Mesenchymal stem cell (in vitro differentiated cells and primary cell): ENCODE data around the gene CDK1.

Source experiments
- DNase-seq: peaks from one replicate; pipeline ENCODE4 v3.0.0-alpha.2; 2013
- H2AFZ ChIP-seq: one replicate; pipeline ENCODE4 v1.6.1; 2013; ENCODE audit warnings: low read depth, mild to moderate bottlenecking, control low read depth, inconsistent platforms, low read length, moderate library complexity
- H2AK5ac ChIP-seq: 2 replicates; pipeline ENCODE4 v1.6.1; 2013; ENCODE audit warnings: low read length, moderate library complexity, mild to moderate bottlenecking, inconsistent platforms; ENCODE audit not compliant: severe bottlenecking
- H2BK120ac ChIP-seq: one replicate; pipeline ENCODE4 v1.6.1; 2013; ENCODE audit warnings: low read depth, mild to moderate bottlenecking, inconsistent platforms, low read length, moderate library complexity
- H2BK12ac ChIP-seq, 2 experiments: one replicate each; pipeline ENCODE4 v1.6.1; 2013; ENCODE audit warnings: inconsistent platforms in 2 of 2, low read length in 2 of 2, mild to moderate bottlenecking in 2 of 2, moderate library complexity in 2 of 2, control low read depth in 1 of 2
- H2BK15ac ChIP-seq: one replicate; pipeline ENCODE4 v1.6.1; 2013; ENCODE audit warnings: mild to moderate bottlenecking, low read depth, inconsistent platforms; ENCODE audit not compliant: poor library complexity, severe bottlenecking
- H2BK5ac ChIP-seq: 2 replicates; pipeline ENCODE4 v1.6.1; 2013; ENCODE audit warnings: low read depth, mild to moderate bottlenecking, low read length, control low read depth, inconsistent platforms; ENCODE audit not compliant: poor library complexity, severe bottlenecking
- H3K14ac ChIP-seq, 2 experiments: one replicate each; pipeline ENCODE4 v1.6.1; 2013; ENCODE audit warnings: inconsistent platforms in 2 of 2, low read length in 2 of 2, control low read depth in 1 of 2, mild to moderate bottlenecking in 1 of 2, moderate library complexity in 1 of 2
- H3K18ac ChIP-seq, 2 experiments: one replicate each; pipeline ENCODE4 v1.6.1; 2013; ENCODE audit warnings: inconsistent platforms in 2 of 2, low read length in 2 of 2, control low read depth in 1 of 2, low read depth in 1 of 2, mild to moderate bottlenecking in 1 of 2
- H3K23ac ChIP-seq, 2 experiments: one replicate each; pipeline ENCODE4 v1.6.1; 2013; ENCODE audit warnings: inconsistent platforms in 2 of 2, low read length in 2 of 2, mild to moderate bottlenecking in 2 of 2, moderate library complexity in 2 of 2, control low read depth in 1 of 2
- H3K27ac ChIP-seq: 2 replicates; pipeline ENCODE4 v1.5.1; 2013; ENCODE audit warnings: mild to moderate bottlenecking, moderate library complexity, low read length, control low read depth, inconsistent platforms; ENCODE audit not compliant: poor library complexity, severe bottlenecking
- H3K27me3 ChIP-seq, 2 experiments: 2 replicates each; pipeline versions ENCODE4 v1.6.1 to v1.7.0; 2013; ENCODE audit warnings: low read length in 2 of 2, mild to moderate bottlenecking in 2 of 2, moderate library complexity in 2 of 2, control low read depth in 1 of 2, inconsistent platforms in 1 of 2; ENCODE audit not compliant: control insufficient read depth in 1 of 2, insufficient read depth in 1 of 2
- H3K36me3 ChIP-seq, 2 experiments: 2 replicates each; pipeline versions ENCODE4 v1.6.1 to v1.7.0; 2013; ENCODE audit warnings: low read length in 2 of 2, control low read depth in 1 of 2, inconsistent platforms in 1 of 2, low read depth in 1 of 2, mild to moderate bottlenecking in 1 of 2; ENCODE audit not compliant: insufficient read depth in 2 of 2, control insufficient read depth in 1 of 2
- H3K4ac ChIP-seq, 2 experiments: one replicate each; pipeline ENCODE4 v1.6.1; 2013; ENCODE audit warnings: inconsistent platforms in 2 of 2, low read length in 2 of 2, mild to moderate bottlenecking in 2 of 2, moderate library complexity in 2 of 2, control low read depth in 1 of 2, low read depth in 1 of 2
- H3K4me1 ChIP-seq: 2 replicates; pipeline ENCODE4 v1.6.1; 2013; ENCODE audit warnings: low read depth, low read length, control low read depth; ENCODE audit not compliant: control insufficient read depth, insufficient read depth
- H3K4me2 ChIP-seq: 2 replicates; pipeline ENCODE4 v1.6.1; 2013; ENCODE audit warnings: low read length, mild to moderate bottlenecking, inconsistent platforms; ENCODE audit not compliant: poor library complexity, severe bottlenecking
- H3K4me3 ChIP-seq, 2 experiments: 2 replicates each; pipeline versions ENCODE4 v1.5.1 to v1.7.0; 2013; ENCODE audit warnings: low read length in 2 of 2, mild to moderate bottlenecking in 2 of 2, control low read depth in 1 of 2, low read depth in 1 of 2; ENCODE audit not compliant: insufficient read depth in 1 of 2
- H3K79me1 ChIP-seq: replicated peaks from 2 replicates; pipeline ENCODE4 v1.6.1; 2013; ENCODE audit warnings: mild to moderate bottlenecking, control low read depth, low read length, inconsistent platforms; ENCODE audit not compliant: poor library complexity, severe bottlenecking
- H3K9ac ChIP-seq: 2 replicates; pipeline ENCODE4 v1.7.0; 2013; ENCODE audit warnings: mild to moderate bottlenecking, low read length, moderate library complexity
- H3K9me3 ChIP-seq: 2 replicates; pipeline ENCODE4 v1.7.0; 2013; ENCODE audit warnings: mild to moderate bottlenecking, low read length; ENCODE audit not compliant: control insufficient read depth
- H4K8ac ChIP-seq: one replicate; pipeline ENCODE4 v1.6.1; 2013; ENCODE audit warnings: inconsistent platforms, mild to moderate bottlenecking, low read length, moderate library complexity
- H4K91ac ChIP-seq: one replicate; pipeline ENCODE4 v1.6.1; 2013; ENCODE audit warnings: mild to moderate bottlenecking, low read length, inconsistent platforms
- WGBS: methylation state at CpG from one replicate; pipeline ENCODE4 v1.1.7; 2013; ENCODE audit warnings: mixed read lengths; 5-methylcytosine and 5-hydroxymethylcytosine counted together

The CDK1 gene

DNA sequence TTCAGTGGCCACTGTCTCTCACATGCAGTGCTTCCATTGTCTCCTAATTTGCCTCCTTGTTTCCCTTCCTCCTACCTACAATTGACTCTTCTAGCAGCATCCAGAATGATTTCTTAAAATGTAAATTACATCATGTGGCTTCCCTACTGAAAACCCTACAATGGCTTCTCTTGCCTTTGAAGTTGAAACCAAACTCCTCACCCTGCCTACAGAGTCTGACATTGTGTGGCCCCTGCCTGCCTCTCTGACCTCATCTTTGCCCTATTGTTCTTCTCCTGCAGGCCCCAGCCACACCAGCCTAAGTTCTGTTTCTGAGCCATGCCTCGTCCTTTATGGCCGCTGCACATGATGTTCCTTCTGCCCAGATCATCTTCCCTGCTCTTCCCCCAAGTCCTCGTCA is 35.8 kb upstream of the CDK1 start:
- no peak overlapping the region for H2AFZ ChIP-seq
- peaks cover 1% of the 10 kb centered on the region for H3K4me1 ChIP-seq
- no peak overlapping the region for H2BK5ac ChIP-seq
- H3K9ac ChIP-seq: no peak overlapping the region
- no peak overlapping the region for H2BK15ac ChIP-seq
- H4K8ac ChIP-seq: peak overlapping the region; percentile 30
- no peak overlapping the region for H3K27ac ChIP-seq
- no peak overlapping the region for H2AK5ac ChIP-seq
- H3K36me3 ChIP-seq: no peaks in the 10 kb centered on the region
- peak overlapping the region in 1 of 2 experiments; percentile 60 for H3K18ac ChIP-seq
- H2BK12ac ChIP-seq: peak overlapping the region in 1 of 2 experiments; percentile 90
- no peak overlapping the region for H3K23ac ChIP-seq
- H3K4me3 ChIP-seq: no peak overlapping the region
- no peak overlapping the region for H2BK120ac ChIP-seq
- 85% methylated on average over 3 of the region's 3 CpGs for WGBS
- H3K9me3 ChIP-seq: no peaks in the 10 kb centered on the region
- no peak overlapping the region for H3K4me2 ChIP-seq
- H3K79me1 ChIP-seq: no peaks in the 10 kb centered on the region
- H3K4ac ChIP-seq: no peak overlapping the region
- peaks cover 0 to 43% of the 10 kb centered on the region in 2 experiments for H3K27me3 ChIP-seq
- DNase-seq: no peak
- no peak overlapping the region for H3K14ac ChIP-seq
- H4K91ac ChIP-seq: peak overlapping the region; percentile 18

DNA sequence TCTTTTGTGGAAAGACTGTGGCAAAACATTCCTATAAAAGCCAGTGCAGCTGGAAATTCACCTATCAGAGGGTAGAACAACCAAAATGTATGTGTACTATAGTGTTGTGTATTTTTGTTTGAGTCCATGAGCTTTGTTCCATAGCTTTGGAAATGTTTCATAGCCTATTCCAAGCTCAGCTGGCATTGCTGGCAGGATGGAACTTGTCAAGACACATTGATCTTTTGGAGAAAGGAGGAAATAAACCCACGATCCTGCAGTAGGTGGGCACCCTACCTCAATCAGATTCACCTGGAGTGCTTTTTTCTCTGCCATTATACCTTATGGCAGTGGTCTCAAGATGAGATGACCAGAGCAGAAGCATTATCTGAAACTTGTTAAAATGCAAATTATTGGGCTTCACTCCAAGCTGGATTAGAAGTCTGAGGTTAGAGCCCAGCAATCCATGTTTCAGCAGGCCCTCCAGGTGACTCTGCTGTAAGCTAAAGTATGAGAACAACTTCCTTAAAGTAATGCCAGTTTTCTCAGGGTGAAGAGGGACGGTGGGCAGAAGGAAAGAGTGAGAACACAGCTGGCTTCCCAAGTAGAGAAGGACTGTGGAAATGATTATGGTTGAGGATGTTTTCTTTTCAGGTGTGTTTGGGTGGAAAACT is 30.3 kb upstream of the CDK1 start:
- no peaks in the 10 kb centered on the region for H3K9me3 ChIP-seq
- H2BK12ac ChIP-seq: no peak overlapping the region
- H3K4me1 ChIP-seq: no peaks in the 10 kb centered on the region
- H3K14ac ChIP-seq: no peak overlapping the region
- no peak overlapping the region for H3K27ac ChIP-seq
- no peak for DNase-seq
- no peak overlapping the region for H2BK5ac ChIP-seq
- H3K27me3 ChIP-seq: peaks cover 0 to 43% of the 10 kb centered on the region in 2 experiments
- H3K9ac ChIP-seq: no peak overlapping the region
- H3K79me1 ChIP-seq: no peaks in the 10 kb centered on the region
- no peak overlapping the region for H4K8ac ChIP-seq
- H3K18ac ChIP-seq: peak overlapping the region in 1 of 2 experiments; percentile 44
- H3K23ac ChIP-seq: no peak overlapping the region
- no peaks in the 10 kb centered on the region for H3K36me3 ChIP-seq
- no peak overlapping the region for H4K91ac ChIP-seq
- H2BK15ac ChIP-seq: no peak overlapping the region
- no peak overlapping the region for H2AFZ ChIP-seq
- no peak overlapping the region for H3K4me3 ChIP-seq
- no peak overlapping the region for H3K4ac ChIP-seq
- no peak overlapping the region for H3K4me2 ChIP-seq
- no peak overlapping the region for H2BK120ac ChIP-seq
- 67% methylated on average over 2 of the region's 2 CpGs for WGBS
- H2AK5ac ChIP-seq: no peak overlapping the region

DNA sequence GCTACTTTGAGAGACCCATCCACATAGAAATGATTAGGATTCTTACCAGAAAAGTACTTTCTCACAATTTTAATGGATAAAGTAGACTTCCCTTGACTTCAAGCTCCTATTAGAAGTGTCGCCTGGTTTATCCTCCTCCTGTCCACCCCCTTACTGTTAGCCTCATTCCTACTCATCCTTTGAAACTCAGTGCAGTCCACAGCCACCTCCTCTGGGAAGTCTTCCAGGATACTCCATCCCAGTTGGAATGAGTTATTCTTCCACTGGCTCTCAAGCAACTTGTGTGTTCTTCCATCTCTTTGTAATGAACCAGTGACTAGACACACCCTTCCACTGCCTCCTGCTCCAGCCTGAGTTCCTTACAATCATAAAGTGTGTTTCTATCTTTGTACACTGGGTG is 25.1 kb upstream of the CDK1 start:
- H2AK5ac ChIP-seq: no peak overlapping the region
- no peak overlapping the region for H2AFZ ChIP-seq
- no peak overlapping the region for H3K23ac ChIP-seq
- 98% methylated on average over 1 of the region's 1 CpG for WGBS
- no peak for DNase-seq
- no peak overlapping the region for H3K4me2 ChIP-seq
- H4K8ac ChIP-seq: no peak overlapping the region
- H3K9me3 ChIP-seq: no peaks in the 10 kb centered on the region
- H3K27me3 ChIP-seq: peaks cover 0 to 28% of the 10 kb centered on the region in 2 experiments
- H2BK120ac ChIP-seq: no peak overlapping the region
- H3K14ac ChIP-seq: no peak overlapping the region
- no peak overlapping the region for H3K9ac ChIP-seq
- H2BK15ac ChIP-seq: no peak overlapping the region
- H3K79me1 ChIP-seq: no peaks in the 10 kb centered on the region
- no peak overlapping the region for H2BK12ac ChIP-seq
- H3K4me1 ChIP-seq: peaks cover 3% of the 10 kb centered on the region
- H3K36me3 ChIP-seq: no peaks in the 10 kb centered on the region
- H3K18ac ChIP-seq: no peak overlapping the region
- H2BK5ac ChIP-seq: no peak overlapping the region
- no peak overlapping the region for H4K91ac ChIP-seq
- H3K4ac ChIP-seq: no peak overlapping the region
- no peak overlapping the region for H3K4me3 ChIP-seq
- H3K27ac ChIP-seq: no peak overlapping the region

GRCh38 chr10:60753817-60754216 is 24.5 kb upstream of the CDK1 start:
- peaks cover 0 to 22% of the 10 kb centered on the region in 2 experiments for H3K27me3 ChIP-seq
- no peak overlapping the region for H3K4me2 ChIP-seq
- H3K9ac ChIP-seq: no peak overlapping the region
- no peak overlapping the region for H2BK15ac ChIP-seq
- H3K79me1 ChIP-seq: no peaks in the 10 kb centered on the region
- 99% methylated on average over 4 of the region's 5 CpGs for WGBS
- H4K8ac ChIP-seq: no peak overlapping the region
- no peak overlapping the region for H4K91ac ChIP-seq
- no peak overlapping the region for H2BK5ac ChIP-seq
- H2AK5ac ChIP-seq: no peak overlapping the region
- no peak overlapping the region for H3K4me3 ChIP-seq
- no peak overlapping the region for H3K4ac ChIP-seq
- DNase-seq: no peak
- no peaks in the 10 kb centered on the region for H3K36me3 ChIP-seq
- H3K18ac ChIP-seq: peak overlapping the region in 1 of 2 experiments; percentile 21
- H2BK12ac ChIP-seq: no peak overlapping the region
- no peak overlapping the region for H2AFZ ChIP-seq
- H3K14ac ChIP-seq: no peak overlapping the region
- peaks cover 3% of the 10 kb centered on the region for H3K4me1 ChIP-seq
- H3K23ac ChIP-seq: no peak overlapping the region
- no peak overlapping the region for H2BK120ac ChIP-seq
- H3K9me3 ChIP-seq: no peaks in the 10 kb centered on the region
- no peak overlapping the region for H3K27ac ChIP-seq
